ENCODE measurements around the gene CHRNA3. TPM values are rescaled to one million over a fixed set of nuclear protein-coding genes. Genes with fewer than 3 reads are reported as not detected.
A peak's percentile ranks its signal among the peaks of the same experiment; 100 is the strongest.

Gene CHRNA3
- total and polyA plus RNA-seq, 12 donors: 0.04 to 9.2 (median 0.54) TPM; not detected in 4

DNA sequence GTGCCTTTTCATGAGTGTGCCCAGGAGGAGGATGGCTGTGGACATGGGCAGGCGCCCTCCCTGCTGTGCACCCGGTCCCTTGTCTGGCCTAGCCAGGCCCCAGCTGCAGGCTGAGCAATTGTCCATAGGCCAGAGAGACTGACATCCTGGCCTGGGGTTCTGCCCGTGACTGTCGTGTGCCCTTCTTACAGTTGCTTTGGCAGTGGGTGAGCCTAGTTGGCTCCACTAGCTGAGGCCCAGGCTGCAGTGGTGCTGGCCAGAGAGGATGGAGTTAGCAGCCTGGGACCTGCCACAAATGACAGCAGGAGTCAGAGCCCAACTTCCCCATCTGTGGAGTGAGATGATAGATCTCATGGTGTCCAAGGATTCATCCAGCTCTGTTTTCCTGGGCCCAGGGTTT lies 29.2 kb upstream of the CHRNA3 start:
- Histone ChIP-seq H3K36me3 (no peaks in the 10 kb centered on the region), H3K4me3 (no peak overlapping the region), H3K27ac (no peak overlapping the region), H3K27me3 (peaks cover 0 to 3% (median 0%) of the 10 kb centered on the region in 7 donors), H3K9me3 (no peaks in the 10 kb centered on the region), H3K4me1 (no peaks in the 10 kb centered on the region)
- intact Hi-C loops (cut with DNase I): no loop called here
- TF ChIP-seq, protein P1, sequence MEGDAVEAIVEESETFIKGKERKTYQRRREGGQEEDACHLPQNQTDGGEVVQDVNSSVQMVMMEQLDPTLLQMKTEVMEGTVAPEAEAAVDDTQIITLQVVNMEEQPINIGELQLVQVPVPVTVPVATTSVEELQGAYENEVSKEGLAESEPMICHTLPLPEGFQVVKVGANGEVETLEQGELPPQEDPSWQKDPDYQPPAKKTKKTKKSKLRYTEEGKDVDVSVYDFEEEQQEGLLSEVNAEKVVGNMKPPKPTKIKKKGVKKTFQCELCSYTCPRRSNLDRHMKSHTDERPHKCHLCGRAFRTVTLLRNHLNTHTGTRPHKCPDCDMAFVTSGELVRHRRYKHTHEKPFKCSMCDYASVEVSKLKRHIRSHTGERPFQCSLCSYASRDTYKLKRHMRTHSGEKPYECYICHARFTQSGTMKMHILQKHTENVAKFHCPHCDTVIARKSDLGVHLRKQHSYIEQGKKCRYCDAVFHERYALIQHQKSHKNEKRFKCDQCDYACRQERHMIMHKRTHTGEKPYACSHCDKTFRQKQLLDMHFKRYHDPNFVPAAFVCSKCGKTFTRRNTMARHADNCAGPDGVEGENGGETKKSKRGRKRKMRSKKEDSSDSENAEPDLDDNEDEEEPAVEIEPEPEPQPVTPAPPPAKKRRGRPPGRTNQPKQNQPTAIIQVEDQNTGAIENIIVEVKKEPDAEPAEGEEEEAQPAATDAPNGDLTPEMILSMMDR (IDR thresholded peaks at IDR 0.05): no peak
- peak; percentile 55 to 98 (median 82) for ATAC-seq
- WGBS, 2 donors: 72 to 89% methylated on average over 4 of the region's 4 CpGs
- DNase-seq: peak in 1 of 2 donors; percentile 23

GRCh38 chr15:78645009-78645408 lies 24.2 kb upstream of the CHRNA3 start:
- DNase-seq (no peak), ATAC-seq (peak in 2 of 8 donors; percentile 41 to 50)
- peaks cover 5 to 21% (median 15%) of the 10 kb centered on the region in 7 donors for H3K27me3 ChIP-seq
- no peak overlapping the region for H3K4me3 ChIP-seq
- TF ChIP-seq, protein P1 (IDR thresholded peaks at IDR 0.05): no peak
- WGBS, 2 donors: 86 to 88% methylated on average over 4 of the region's 4 CpGs
- peaks cover 8 to 20% (median 12%) of the 10 kb centered on the region in 9 donors for H3K4me1 ChIP-seq
- H3K27ac ChIP-seq: no peak overlapping the region
- intact Hi-C loops (cut with DNase I): no loop called here
- no peaks in the 10 kb centered on the region for H3K36me3 ChIP-seq
- no peaks in the 10 kb centered on the region for H3K9me3 ChIP-seq

DNA sequence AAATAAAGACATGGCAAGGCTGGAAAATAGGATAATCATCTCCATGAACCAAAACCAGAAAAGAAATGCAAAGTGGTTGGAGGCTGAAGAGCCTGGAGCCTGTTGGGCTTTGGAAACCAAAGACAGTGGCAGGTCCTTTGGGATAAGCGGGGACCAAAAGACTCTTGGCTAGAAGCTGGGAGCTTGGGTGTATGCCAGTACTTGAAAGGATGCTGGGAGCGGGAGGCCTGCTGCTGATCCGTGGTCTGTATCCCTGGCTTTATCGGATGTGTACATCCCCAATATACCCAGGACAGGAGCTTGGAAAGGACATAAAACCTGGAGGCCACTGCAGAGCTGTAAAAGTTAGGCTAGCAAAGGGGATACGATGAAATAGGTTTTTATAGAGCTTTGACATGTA lies 21.5 kb upstream of the CHRNA3 start:
- Histone ChIP-seq H3K4me3 (no peak overlapping the region), H3K36me3 (no peaks in the 10 kb centered on the region), H3K4me1 (peaks cover 8 to 20% (median 12%) of the 10 kb centered on the region in 9 donors), H3K27me3 (peaks cover 5 to 37% (median 24%) of the 10 kb centered on the region in 7 donors), H3K9me3 (no peaks in the 10 kb centered on the region), H3K27ac (no peak overlapping the region)
- intact Hi-C loops (cut with DNase I): loop anchor here in 2 of 10 donors (2.0 to 5.0 kb wide), 2 partner anchors 65 to 66 kb away; no protein-coding TSS in a partner anchor
- DNase-seq (peak in 1 of 2 donors; percentile 38), ATAC-seq (no peak)
- TF ChIP-seq, protein P1 (IDR thresholded peaks at IDR 0.05): no peak
- WGBS, 2 donors: 43 to 45% methylated on average over 5 of the region's 5 CpGs

DNA sequence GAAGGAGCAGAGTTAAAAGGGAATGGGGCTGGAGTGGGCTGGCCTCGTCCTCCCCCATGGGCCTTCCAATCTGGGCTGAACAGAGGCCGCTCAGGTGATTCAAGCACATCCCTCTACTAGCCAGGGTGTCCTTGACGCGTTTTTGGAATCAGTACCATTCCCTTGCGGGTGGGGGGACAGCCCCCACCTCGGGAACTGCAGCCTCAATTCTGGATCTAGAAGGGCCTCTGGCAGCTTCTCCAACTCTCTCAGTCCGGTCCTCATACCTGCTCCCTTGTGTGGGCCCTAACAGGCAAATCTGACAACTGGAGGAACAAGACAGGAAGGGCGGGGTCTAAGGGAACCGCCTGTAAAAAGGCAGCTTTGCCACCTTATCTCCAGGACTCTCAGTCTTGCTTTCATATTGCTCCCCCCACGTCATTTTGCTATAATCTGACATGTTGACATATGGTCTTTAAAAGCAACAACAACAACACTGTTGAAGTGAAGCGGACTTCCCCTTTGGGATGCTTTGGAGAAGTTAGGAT lies 21.0 kb upstream of the CHRNA3 start:
- Histone ChIP-seq H3K36me3 (no peaks in the 10 kb centered on the region), H3K9me3 (no peaks in the 10 kb centered on the region), H3K4me1 (peaks cover 8 to 20% (median 12%) of the 10 kb centered on the region in 9 donors), H3K27me3 (peaks cover 5 to 37% (median 24%) of the 10 kb centered on the region in 7 donors), H3K4me3 (no peak overlapping the region), H3K27ac (no peak overlapping the region)
- TF ChIP-seq, protein P1 (IDR thresholded peaks at IDR 0.05): no peak
- 60 to 61% methylated on average over 11 of the region's 11 CpGs for WGBS, 2 donors
- no peak for ATAC-seq
- no peak for DNase-seq
- intact Hi-C loops (cut with DNase I): loop anchor here in 2 of 10 donors (2.0 to 5.0 kb wide), 2 partner anchors 65 to 67 kb away; no protein-coding TSS in a partner anchor

All from heart right ventricle (tissue), 16 donors.